K562 (cell line): ENCODE measurements around the gene LAMTOR4. TPM values are rescaled to one million over a fixed set of nuclear protein-coding genes. Genes with fewer than 3 reads are reported as not detected.

ENCODE experiments used
- CHD1 ChIP-seq: fragments of 200-600 bp; sonication (generic); IDR thresholded peaks from one replicate; pipeline ENCODE4 v1.6.1; 2012; ENCODE audit warnings: mild to moderate bottlenecking, moderate library complexity, low read length, inconsistent platforms
- E2F3 ChIP-seq: fragments of 250-450 bp; sonication (Bioruptor Pico); IDR thresholded peaks from 2 replicates; pipeline ENCODE4 v1.4.0; 2020; ENCODE audit warnings: mild to moderate bottlenecking
- EHMT2 ChIP-seq: fragments of 450-650 bp; IDR thresholded peaks from 2 replicates; pipeline ENCODE4 v1.6.1; 2018; ENCODE audit warnings: antibody characterized with exemption
- HMGN3 ChIP-seq: IDR thresholded peaks from 2 replicates; pipeline ENCODE4 v1.6.1; 2011; ENCODE audit warnings: borderline replicate concordance, low read depth, mild to moderate bottlenecking, mixed read lengths, low read length; ENCODE audit not compliant: insufficient read length; ENCODE audit errors: extremely low read depth
- NRF1 ChIP-seq, 2 experiments: fragments of 450-650 bp; IDR thresholded peaks in 1 of 2; conservative IDR thresholded peaks in 1 of 2; 2 replicates each; pipeline ENCODE4 v1.6.1; 2014; ENCODE audit warnings: mild to moderate bottlenecking in 2 of 2
- PATZ1 ChIP-seq: fragments of 250-450 bp; sonication (Bioruptor Pico); IDR thresholded peaks from 2 replicates; pipeline ENCODE4 v1.5.0; 2020; ENCODE audit warnings: mild to moderate bottlenecking, borderline replicate concordance
- RBM14 ChIP-seq: fragments of 200-400 bp; formaldehyde crosslinking; IDR thresholded peaks from 2 replicates; pipeline ENCODE4 v1.6.1; 2018; ENCODE audit warnings: low read depth, mild to moderate bottlenecking, low read length, moderate library complexity, borderline replicate concordance; ENCODE audit not compliant: insufficient read depth
- RBM15 ChIP-seq: fragments of 200-400 bp; formaldehyde crosslinking; IDR thresholded peaks from 2 replicates; pipeline ENCODE4 v1.6.1; 2018; ENCODE audit warnings: mild to moderate bottlenecking, low read length, moderate library complexity; ENCODE audit not compliant: insufficient read depth
- SUPT5H ChIP-seq: fragments of 450-650 bp; IDR thresholded peaks from 2 replicates; pipeline ENCODE4 v1.6.1; 2016
- YBX1 ChIP-seq: fragments of 450-650 bp; IDR thresholded peaks from 2 replicates; pipeline ENCODE4 v1.7.1; 2016; ENCODE audit warnings: mild to moderate bottlenecking
- ZNF23 ChIP-seq: fragments of 250-450 bp; sonication (Bioruptor Pico); IDR thresholded peaks from 2 replicates; pipeline ENCODE4 v1.4.0; 2020; ENCODE audit warnings: mild to moderate bottlenecking
- ZNF263 ChIP-seq: sonication (generic); formaldehyde crosslinking; IDR thresholded peaks from 2 replicates; pipeline ENCODE4 v1.8.0; 2022; ENCODE audit warnings: mild to moderate bottlenecking, missing genetic modification reagents, borderline replicate concordance
- ZNF740 ChIP-seq, 3 experiments: fragments of 200-800 bp in 1 of 3; sonication (Bioruptor generic) in 1 of 3; sonication (generic) in 1 of 3; formaldehyde crosslinking in 1 of 3; IDR thresholded peaks; 2 replicates each; pipeline versions ENCODE4 v1.6.1 to v1.8.0; 2016 to 2022; ENCODE audit warnings: mild to moderate bottlenecking in 2 of 3, missing compliant biosample characterization in 2 of 3, missing genetic modification characterization in 2 of 3, missing genetic modification reagents in 1 of 3
- ZNF830 ChIP-seq: fragments of 250-450 bp; sonication (Bioruptor Pico); IDR thresholded peaks from 2 replicates; pipeline ENCODE4 v1.5.0; 2021; ENCODE audit warnings: mild to moderate bottlenecking
- ZZZ3 ChIP-seq: fragments of 450-650 bp; IDR thresholded peaks from 2 replicates; pipeline ENCODE4 v1.6.1; 2016; ENCODE audit warnings: antibody characterized with exemption, mild to moderate bottlenecking, moderate library complexity
- polyA plus RNA-seq, 8 experiments: library from polyadenylated mRNA; depleted of rRNA in 4 of 8; stranded (reverse) in 5 of 8; unstranded in 3 of 8; fragments of >200 nt; fragmentation: Nextera tagmentation in 2 of 8; fragmentation: Illumina TruSeq in 1 of 8; extraction: Ambion mirVana in 2 of 8; extraction: Trizol in 1 of 8; gene quantifications; 2 replicates each; pipeline versions ENCODE4 v1.2.1 to v1.2.3, GENCODE V29; 2011 to 2014; ENCODE audit warnings: inconsistent platforms in 1 of 8, missing spikeins in 1 of 8
- total RNA-seq, 7 experiments: library from RNA; depleted of rRNA in 6 of 7; stranded (reverse); fragments of >200 nt in 6 of 7; fragmentation: Illumina TruSeq in 2 of 7; extraction: Trizol in 2 of 7; gene quantifications; 2 replicates each; pipeline versions ENCODE4 v1.2.1 to v1.2.3, GENCODE V29; 2011 to 2021; ENCODE audit warnings: low replicate concordance in 1 of 7
- TF ChIP-seq, protein P1 (sequence below): IDR thresholded peaks from 2 replicates; pipeline ENCODE4 v1.6.1; 2012; ENCODE audit warnings: low read depth, low read length, improper control_type of control experiment, borderline replicate concordance
- TF ChIP-seq, protein P2 (sequence below): fragments of 450-650 bp; formaldehyde crosslinking; IDR thresholded peaks from 2 replicates; pipeline ENCODE4 v1.4.0; 2022; ENCODE audit warnings: missing genetic modification characterization
- TF ChIP-seq, protein P3 (sequence below): fragments of 450-650 bp; IDR thresholded peaks from 2 replicates; pipeline ENCODE4 v1.7.0; 2016; ENCODE audit warnings: borderline replicate concordance

LAMTOR4 gene
- total and polyA plus RNA-seq, 9 of the 15 experiments (the other 6 are each of a cell fraction or from before 2014, with no cell fraction given): 79.6 to 314 (median 195) TPM

DNA sequence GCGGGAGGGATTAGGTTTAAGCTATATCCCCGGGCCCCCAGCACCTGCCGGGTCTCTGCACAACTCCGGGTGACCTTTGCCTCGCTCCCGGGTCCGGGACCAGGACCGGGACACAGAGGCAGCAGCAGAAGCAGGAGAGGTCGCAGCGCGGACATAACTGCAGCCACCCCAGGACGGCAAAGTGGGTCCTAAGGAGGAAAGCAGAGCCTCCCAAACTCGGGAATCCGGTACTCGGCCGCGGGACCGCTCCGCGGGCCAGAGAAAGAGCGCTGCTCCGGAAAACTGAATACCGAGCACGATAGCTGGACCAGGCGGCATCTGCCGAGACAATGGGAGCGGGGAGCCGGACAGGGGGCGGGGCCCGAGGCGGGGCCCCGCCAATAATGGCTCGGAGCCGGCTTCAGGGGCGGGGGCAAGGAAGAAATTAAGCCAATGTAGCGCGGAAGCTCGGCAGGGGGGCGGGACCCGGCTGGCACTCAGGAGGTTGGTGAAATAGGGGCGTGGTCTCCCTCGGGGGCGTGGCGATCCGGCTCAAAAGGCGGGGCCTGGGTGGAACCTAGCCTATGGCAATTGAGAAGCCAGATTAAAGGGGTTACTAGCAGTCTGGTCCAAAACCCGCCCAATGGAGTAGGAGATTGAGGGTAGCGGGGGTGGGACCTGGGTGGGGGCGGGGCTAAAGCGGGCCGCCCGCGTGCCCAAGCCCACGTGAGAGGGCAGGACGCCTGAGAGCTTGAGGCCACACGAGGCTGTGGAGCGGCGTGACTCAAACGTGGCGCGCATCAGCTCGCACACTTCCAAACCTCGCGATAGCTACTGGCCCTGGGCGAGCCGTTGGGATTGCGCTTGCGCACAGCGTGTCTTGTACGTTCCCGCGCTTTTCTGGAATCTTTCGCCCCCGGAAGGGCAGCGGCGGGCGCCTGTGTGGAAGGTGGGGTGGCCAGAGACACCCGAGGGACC, 28.6 kb downstream of the LAMTOR4 start, which contains the start of the genes GPC2 and STAG3 (continued):
- peak; percentile 56 for TF ChIP-seq HMGN3
- no peak for TF ChIP-seq ZZZ3
- TF ChIP-seq ZNF263: no peak
- no peak for TF ChIP-seq YBX1
- TF ChIP-seq ZNF23: no peak
- no peak for TF ChIP-seq ZNF830 (CRISPR knock-in tag)
- TF ChIP-seq EHMT2: no peak
- peak; percentile 57 to 64 for TF ChIP-seq NRF1 (conservative IDR thresholded peaks at IDR 0.05 in 1 of 2, IDR thresholded peaks at IDR 0.05 in 1 of 2)
- TF ChIP-seq, protein P1, sequence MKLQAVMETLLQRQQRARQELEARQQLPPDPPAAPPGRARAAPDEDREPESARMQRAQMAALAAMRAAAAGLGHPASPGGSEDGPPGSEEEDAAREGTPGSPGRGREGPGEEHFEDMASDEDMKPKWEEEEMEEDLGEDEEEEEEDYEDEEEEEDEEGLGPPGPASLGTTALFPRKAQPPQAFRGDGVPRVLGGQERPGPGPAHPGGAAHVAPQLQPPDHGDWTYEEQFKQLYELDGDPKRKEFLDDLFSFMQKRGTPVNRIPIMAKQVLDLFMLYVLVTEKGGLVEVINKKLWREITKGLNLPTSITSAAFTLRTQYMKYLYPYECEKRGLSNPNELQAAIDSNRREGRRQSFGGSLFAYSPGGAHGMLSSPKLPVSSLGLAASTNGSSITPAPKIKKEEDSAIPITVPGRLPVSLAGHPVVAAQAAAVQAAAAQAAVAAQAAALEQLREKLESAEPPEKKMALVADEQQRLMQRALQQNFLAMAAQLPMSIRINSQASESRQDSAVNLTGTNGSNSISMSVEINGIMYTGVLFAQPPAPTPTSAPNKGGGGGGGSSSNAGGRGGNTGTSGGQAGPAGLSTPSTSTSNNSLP: no peak
- TF ChIP-seq CHD1: no peak
- TF ChIP-seq ZNF740 (CRISPR knock-in tag; IDR thresholded peaks at IDR 0.05): no peak
- no peak for TF ChIP-seq ZNF740 (tag; IDR thresholded peaks at IDR 0.05)
- no peak for TF ChIP-seq SUPT5H
- TF ChIP-seq RBM15: no peak
- TF ChIP-seq E2F3 (CRISPR knock-in tag): no peak
- TF ChIP-seq, protein P2, sequence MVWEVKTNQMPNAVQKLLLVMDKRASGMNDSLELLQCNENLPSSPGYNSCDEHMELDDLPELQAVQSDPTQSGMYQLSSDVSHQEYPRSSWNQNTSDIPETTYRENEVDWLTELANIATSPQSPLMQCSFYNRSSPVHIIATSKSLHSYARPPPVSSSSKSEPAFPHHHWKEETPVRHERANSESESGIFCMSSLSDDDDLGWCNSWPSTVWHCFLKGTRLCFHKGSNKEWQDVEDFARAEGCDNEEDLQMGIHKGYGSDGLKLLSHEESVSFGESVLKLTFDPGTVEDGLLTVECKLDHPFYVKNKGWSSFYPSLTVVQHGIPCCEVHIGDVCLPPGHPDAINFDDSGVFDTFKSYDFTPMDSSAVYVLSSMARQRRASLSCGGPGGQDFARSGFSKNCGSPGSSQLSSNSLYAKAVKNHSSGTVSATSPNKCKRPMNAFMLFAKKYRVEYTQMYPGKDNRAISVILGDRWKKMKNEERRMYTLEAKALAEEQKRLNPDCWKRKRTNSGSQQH (CRISPR knock-in tag): no peak
- TF ChIP-seq PATZ1: no peak
- no peak for TF ChIP-seq RBM14
- TF ChIP-seq, protein P3, sequence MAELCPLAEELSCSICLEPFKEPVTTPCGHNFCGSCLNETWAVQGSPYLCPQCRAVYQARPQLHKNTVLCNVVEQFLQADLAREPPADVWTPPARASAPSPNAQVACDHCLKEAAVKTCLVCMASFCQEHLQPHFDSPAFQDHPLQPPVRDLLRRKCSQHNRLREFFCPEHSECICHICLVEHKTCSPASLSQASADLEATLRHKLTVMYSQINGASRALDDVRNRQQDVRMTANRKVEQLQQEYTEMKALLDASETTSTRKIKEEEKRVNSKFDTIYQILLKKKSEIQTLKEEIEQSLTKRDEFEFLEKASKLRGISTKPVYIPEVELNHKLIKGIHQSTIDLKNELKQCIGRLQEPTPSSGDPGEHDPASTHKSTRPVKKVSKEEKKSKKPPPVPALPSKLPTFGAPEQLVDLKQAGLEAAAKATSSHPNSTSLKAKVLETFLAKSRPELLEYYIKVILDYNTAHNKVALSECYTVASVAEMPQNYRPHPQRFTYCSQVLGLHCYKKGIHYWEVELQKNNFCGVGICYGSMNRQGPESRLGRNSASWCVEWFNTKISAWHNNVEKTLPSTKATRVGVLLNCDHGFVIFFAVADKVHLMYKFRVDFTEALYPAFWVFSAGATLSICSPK: no peak
